ENCODE data around the gene BCL2L12. TPM values are rescaled to one million over a fixed set of nuclear protein-coding genes. Genes with fewer than 3 reads are reported as not detected.

BCL2L12 gene
- total RNA-seq, 2 donors from 2014 or later = 17.4 to 60.9 TPM

DNA sequence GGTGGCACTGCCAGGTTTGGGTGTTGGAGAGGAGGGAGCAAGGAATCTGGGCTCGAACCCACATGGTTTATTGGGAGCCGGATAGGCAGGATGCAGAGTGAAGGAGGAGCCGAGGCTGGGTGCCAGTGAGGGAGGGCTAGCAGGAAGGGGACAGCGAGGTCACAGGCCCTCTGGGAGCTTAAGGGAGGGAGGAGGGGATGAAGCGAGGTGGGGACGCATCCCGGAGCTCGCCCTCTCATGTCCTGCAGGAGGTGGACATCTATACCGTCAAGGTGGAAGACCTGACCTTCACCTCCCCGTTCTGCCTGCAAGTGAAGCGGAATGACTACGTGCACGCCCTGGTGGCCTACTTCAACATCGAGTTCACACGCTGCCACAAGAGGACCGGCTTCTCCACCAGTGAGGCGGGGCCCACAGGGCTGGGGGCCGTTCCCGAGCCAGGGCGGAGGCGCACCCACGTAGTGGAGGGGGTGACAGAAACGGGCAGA, 20.2 kb downstream of the BCL2L12 start:
- no peak for DNase-seq
- H3K4me3 ChIP-seq = no peak overlapping the region
- H3K27ac ChIP-seq = no peak overlapping the region
- intact Hi-C loops (cut with DNase I) = no loop called here
- H3K4me1 ChIP-seq = peaks cover 5% of the 10 kb centered on the region
- no peak overlapping the region for H3K9ac ChIP-seq (ENCODE audit: low read depth in 2 of 2, low read length in 2 of 2)
- H3K9me3 ChIP-seq = no peaks in the 10 kb centered on the region
- TF ChIP-seq, protein P1, sequence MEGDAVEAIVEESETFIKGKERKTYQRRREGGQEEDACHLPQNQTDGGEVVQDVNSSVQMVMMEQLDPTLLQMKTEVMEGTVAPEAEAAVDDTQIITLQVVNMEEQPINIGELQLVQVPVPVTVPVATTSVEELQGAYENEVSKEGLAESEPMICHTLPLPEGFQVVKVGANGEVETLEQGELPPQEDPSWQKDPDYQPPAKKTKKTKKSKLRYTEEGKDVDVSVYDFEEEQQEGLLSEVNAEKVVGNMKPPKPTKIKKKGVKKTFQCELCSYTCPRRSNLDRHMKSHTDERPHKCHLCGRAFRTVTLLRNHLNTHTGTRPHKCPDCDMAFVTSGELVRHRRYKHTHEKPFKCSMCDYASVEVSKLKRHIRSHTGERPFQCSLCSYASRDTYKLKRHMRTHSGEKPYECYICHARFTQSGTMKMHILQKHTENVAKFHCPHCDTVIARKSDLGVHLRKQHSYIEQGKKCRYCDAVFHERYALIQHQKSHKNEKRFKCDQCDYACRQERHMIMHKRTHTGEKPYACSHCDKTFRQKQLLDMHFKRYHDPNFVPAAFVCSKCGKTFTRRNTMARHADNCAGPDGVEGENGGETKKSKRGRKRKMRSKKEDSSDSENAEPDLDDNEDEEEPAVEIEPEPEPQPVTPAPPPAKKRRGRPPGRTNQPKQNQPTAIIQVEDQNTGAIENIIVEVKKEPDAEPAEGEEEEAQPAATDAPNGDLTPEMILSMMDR (IDR thresholded peaks at IDR 0.05) = no peak
- H3K36me3 ChIP-seq = no peaks in the 10 kb centered on the region
- peaks cover 12% of the 10 kb centered on the region for H3K27me3 ChIP-seq

DNA sequence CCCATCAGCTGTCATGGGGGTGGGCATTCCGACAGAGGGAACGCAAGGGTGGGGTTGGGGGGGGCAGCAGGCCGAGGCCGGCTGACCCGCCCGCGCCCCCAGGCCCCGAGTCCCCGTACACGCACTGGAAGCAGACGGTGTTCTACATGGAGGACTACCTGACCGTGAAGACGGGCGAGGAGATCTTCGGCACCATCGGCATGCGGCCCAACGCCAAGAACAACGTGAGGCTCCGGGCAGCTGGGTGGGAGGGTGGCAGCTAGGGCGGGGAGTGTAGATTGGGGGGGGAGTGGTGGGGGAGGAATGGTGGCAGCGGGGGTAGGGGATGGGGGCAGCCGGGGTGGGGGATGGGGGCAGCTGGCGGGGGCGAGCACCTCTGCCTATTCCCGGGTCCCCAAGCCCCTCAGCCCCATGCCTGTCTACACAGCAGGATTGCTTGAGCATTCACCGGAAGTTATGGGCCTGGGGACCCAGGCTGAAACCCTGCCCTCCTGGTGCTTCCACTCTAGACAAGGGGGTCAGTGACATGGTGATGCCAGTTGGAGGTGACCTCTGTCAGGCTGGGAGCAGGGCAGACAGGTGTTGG, 20.9 kb downstream of the BCL2L12 start:
- Histone ChIP-seq H3K9ac (ENCODE audit: low read depth in 2 of 2, low read length in 2 of 2) (no peak overlapping the region), H3K27me3 (peaks cover 12% of the 10 kb centered on the region), H3K4me3 (no peak overlapping the region), H3K9me3 (no peaks in the 10 kb centered on the region), H3K4me1 (peaks cover 4% of the 10 kb centered on the region), H3K27ac (no peak overlapping the region), H3K36me3 (no peaks in the 10 kb centered on the region)
- intact Hi-C loops (cut with DNase I) = no loop called here
- no peak for DNase-seq
- TF ChIP-seq, protein P1 (IDR thresholded peaks at IDR 0.05) = no peak

DNA sequence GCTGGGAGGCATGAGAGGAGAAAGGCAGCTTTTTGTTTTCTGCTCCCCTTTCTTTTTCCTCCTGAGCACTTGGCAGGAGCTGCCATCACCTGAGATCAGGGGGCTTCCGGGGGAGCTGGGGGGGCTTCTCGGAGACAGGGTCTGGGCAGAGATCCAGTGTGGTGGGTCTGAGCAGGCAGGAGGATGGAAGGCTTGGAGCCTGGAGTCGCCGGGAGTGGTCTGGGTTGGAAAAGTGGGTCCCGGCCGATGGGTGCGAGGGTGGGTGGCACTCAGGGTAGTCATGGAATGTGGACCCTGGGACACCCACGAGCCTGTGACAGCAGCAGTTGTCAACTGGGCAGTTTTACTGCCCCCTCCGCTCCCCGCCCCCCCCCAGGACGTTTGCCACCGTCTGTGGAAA, 21.4 kb downstream of the BCL2L12 start:
- H3K27ac ChIP-seq = no peak overlapping the region

DNA sequence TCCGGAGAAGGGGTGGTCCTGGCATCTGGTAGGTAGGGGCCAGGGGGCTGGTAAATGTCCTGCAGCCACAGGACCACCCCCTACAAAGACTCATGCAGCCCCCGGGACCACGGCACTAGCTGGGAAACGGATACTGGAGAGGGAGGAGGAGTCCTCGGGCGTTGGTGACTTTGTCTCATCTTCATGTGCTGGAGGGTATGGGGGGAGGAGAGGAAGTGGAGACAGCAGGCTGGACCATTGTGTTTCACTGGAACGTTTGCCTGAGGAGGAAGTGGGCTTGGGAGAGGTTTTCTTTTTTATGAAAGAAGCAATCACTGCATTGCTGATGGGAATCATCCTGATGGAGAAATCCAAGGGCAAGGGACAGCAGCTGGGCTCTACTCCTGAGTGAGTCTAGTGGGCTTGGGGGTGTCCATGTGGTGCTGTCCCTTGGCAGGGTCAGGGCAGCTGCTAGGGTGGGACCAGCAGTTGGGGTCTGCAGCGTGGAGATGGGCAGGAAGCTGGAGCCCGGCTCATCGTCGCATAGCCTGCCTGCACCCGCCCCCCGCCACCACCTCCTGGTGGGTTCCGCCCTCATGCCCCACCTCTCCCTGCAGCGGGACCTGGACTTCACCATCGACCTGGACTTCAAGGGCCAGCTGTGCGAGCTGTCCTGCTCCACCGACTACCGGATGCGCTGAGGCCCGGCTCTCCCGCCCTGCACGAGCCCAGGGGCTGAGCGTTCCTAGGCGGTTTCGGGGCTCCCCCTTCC, 22.0 kb downstream of the BCL2L12 start:
- H3K27ac ChIP-seq = no peak overlapping the region
- no peaks in the 10 kb centered on the region for H3K9me3 ChIP-seq
- H3K9ac ChIP-seq (ENCODE audit: low read depth in 2 of 2, low read length in 2 of 2) = no peak overlapping the region
- DNase-seq = no peak
- TF ChIP-seq, protein P1 (IDR thresholded peaks at IDR 0.05) = no peak
- H3K36me3 ChIP-seq = no peaks in the 10 kb centered on the region
- peaks cover 12% of the 10 kb centered on the region for H3K27me3 ChIP-seq
- peaks cover 4% of the 10 kb centered on the region for H3K4me1 ChIP-seq
- no peak overlapping the region for H3K4me3 ChIP-seq
- intact Hi-C loops (cut with DNase I) = no loop called here

More for the DNA sequence above, 21.4 kb downstream of the BCL2L12 start:
- Histone ChIP-seq H3K4me3 (no peak overlapping the region), H3K9ac (ENCODE audit: low read depth in 2 of 2, low read length in 2 of 2) (no peak overlapping the region), H3K27me3 (peaks cover 12% of the 10 kb centered on the region), H3K9me3 (no peaks in the 10 kb centered on the region), H3K4me1 (peaks cover 4% of the 10 kb centered on the region), H3K36me3 (no peaks in the 10 kb centered on the region)
- no peak for DNase-seq
- intact Hi-C loops (cut with DNase I) = no loop called here
- TF ChIP-seq, protein P1 (IDR thresholded peaks at IDR 0.05) = no peak

DNA sequence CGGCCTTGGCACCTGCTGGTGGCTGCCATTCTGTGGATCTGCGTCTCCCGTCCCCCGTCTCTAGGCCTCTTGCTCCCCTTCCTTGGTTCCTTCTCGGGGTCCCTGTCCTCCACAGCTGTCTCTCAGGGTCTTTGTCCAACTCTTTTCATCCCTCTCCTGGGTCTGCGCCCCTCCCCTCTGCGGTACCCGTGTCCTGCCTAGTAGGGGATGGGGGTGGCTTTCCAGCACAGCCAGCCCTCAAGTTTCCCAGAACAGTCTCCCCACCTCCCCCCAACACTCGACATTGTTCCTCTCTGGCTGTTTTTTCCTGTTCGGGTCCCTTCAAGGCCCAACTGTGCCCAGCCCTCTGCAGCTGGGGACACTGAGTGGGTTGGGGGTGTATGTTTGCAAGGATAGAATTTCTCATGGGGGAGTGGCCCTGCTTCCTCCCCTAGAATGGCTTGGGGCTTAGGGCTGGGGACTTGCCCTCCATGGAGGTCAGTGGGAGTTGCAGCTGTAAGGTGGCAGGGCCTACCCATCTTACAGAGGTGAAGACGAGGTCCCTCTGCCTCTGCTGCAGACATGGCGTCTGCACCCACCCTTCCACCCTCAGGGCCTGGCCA, 22.9 kb downstream of the BCL2L12 start:
- Histone ChIP-seq H3K4me1 (peaks cover 4% of the 10 kb centered on the region), H3K27ac (no peak overlapping the region), H3K4me3 (no peak overlapping the region), H3K27me3 (peaks cover 12% of the 10 kb centered on the region), H3K36me3 (no peaks in the 10 kb centered on the region), H3K9ac (ENCODE audit: low read depth in 2 of 2, low read length in 2 of 2) (no peak overlapping the region), H3K9me3 (no peaks in the 10 kb centered on the region)
- TF ChIP-seq, protein P1 (IDR thresholded peaks at IDR 0.05) = no peak
- intact Hi-C loops (cut with DNase I) = no loop called here
- no peak for DNase-seq
